Cardiac muscle cell (in vitro differentiated cells and primary cell): ENCODE results near the gene FALEC. TPM values are rescaled to one million over a fixed set of nuclear protein-coding genes. Genes with fewer than 3 reads are reported as not detected.

Experiments
- DNase-seq, 2 donors: peaks; one replicate each; pipeline versions ENCODE4 v3.0.0 to v3.0.0-alpha.2; 2010 to 2017; ENCODE audit warnings: low read depth in 1 of 2, low spot score in 1 of 2
- H3K27ac ChIP-seq: fragments of 200-600 bp; sonication (generic); 2 replicates; pipeline ENCODE4 v1.5.1; 2016
- H3K27me3 ChIP-seq: fragments of 200-600 bp; sonication (generic); 2 replicates; pipeline ENCODE4 v1.6.0; 2016; ENCODE audit warnings: control low read depth
- H3K36me3 ChIP-seq: fragments of 200-600 bp; sonication (generic); 2 replicates; pipeline ENCODE4 v1.5.1; 2016; ENCODE audit warnings: control low read depth
- H3K4me1 ChIP-seq: fragments of 200-600 bp; sonication (generic); 2 replicates; pipeline ENCODE4 v1.8.1; 2017; ENCODE audit warnings: low read depth, mild to moderate bottlenecking, mixed run types
- H3K4me3 ChIP-seq: fragments of 200-600 bp; sonication (generic); 2 replicates; pipeline ENCODE4 v1.5.1; 2016; ENCODE audit warnings: mild to moderate bottlenecking
- H3K9me3 ChIP-seq: fragments of 200-600 bp; sonication (generic); 2 replicates; pipeline ENCODE4 v1.5.1; 2017; ENCODE audit warnings: low read depth, mild to moderate bottlenecking, control low read depth
- polyA plus RNA-seq: library from polyadenylated mRNA; unstranded; fragments of >200 nt; fragmentation: Nextera tagmentation; extraction: Ambion mirVana; gene quantifications from 2 replicates; pipeline ENCODE4 v1.2.1, GENCODE V29; 2016
- total RNA-seq: library from RNA; depleted of rRNA; stranded (reverse); fragments of >200 nt; gene quantifications from 2 replicates; pipeline ENCODE4 v1.2.3, GENCODE V29; 2016
- TF ChIP-seq, protein P1 (sequence below): IDR thresholded peaks from 2 replicates; pipeline ENCODE4 v1.5.1; 2012; ENCODE audit warnings: low read depth, mild to moderate bottlenecking, low read length

The FALEC gene
- total and polyA plus RNA-seq, 2 experiments from 2014 or later: 3.9 to 4.7 TPM

DNA sequence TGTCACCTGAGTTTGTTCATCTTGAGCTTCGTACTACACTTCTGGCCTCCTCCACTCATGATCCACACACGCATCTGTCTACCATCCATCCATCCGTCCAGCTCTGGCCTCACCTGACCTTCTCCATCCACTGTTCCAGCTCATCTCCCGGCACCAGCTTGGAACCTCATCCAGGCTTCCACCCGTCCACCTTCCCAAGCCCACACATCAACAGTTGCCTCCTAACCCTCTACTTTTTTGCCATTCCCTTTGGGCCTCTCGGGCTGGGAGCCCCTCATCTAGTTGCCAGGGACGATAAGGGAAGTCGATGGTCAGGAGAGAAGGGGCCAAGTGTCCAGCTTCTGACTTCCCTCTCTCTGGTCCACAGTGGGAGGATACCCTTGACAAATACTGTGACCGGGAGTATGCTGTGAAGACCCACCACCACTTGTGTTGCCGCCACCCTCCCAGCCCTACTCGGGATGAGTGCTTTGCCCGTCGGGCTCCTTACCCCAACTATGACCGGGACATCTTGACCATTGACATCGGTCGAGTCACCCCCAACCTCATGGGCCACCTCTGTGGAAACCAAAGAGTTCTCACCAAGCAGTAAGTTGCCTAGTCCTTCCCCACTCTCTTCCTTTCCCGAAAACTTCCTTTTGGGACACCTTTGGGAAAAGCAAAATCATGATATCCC lies 3.4 kb upstream of the FALEC start:
- no peak overlapping the region for H3K27ac ChIP-seq
- H3K27me3 ChIP-seq: no peaks in the 10 kb centered on the region
- TF ChIP-seq, protein P1, sequence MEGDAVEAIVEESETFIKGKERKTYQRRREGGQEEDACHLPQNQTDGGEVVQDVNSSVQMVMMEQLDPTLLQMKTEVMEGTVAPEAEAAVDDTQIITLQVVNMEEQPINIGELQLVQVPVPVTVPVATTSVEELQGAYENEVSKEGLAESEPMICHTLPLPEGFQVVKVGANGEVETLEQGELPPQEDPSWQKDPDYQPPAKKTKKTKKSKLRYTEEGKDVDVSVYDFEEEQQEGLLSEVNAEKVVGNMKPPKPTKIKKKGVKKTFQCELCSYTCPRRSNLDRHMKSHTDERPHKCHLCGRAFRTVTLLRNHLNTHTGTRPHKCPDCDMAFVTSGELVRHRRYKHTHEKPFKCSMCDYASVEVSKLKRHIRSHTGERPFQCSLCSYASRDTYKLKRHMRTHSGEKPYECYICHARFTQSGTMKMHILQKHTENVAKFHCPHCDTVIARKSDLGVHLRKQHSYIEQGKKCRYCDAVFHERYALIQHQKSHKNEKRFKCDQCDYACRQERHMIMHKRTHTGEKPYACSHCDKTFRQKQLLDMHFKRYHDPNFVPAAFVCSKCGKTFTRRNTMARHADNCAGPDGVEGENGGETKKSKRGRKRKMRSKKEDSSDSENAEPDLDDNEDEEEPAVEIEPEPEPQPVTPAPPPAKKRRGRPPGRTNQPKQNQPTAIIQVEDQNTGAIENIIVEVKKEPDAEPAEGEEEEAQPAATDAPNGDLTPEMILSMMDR: no peak
- H3K4me3 ChIP-seq: no peak overlapping the region
- no peaks in the 10 kb centered on the region for H3K9me3 ChIP-seq
- H3K36me3 ChIP-seq: no peaks in the 10 kb centered on the region
- no peak for DNase-seq
- peaks cover 11% of the 10 kb centered on the region for H3K4me1 ChIP-seq

DNA sequence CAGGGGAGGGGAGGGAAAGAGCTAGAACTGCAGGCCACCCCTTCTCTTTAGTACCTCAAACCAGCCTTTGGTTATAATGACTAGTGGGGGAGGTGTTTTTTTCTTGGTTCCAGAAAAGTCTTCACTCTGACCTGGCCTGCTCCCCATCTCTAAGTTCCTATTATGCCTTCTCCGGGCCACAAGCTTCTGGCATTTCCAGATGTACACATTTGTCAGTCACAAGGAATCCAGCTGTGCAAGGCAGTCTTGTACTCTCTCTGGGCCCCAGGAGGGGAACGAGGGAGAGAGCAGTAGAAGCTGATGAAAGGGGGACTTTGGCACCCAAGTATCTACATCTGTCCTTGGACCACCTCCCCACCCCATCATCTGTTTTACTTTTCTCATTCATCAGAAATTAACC lies 2.7 kb upstream of the FALEC start:
- TF ChIP-seq, protein P1: no peak
- H3K4me3 ChIP-seq: no peak overlapping the region
- no peak for DNase-seq

GRCh38 chr1:150513351-150513791 lies 2.2 kb upstream of the FALEC start:
- Histone ChIP-seq H3K27ac (no peak overlapping the region), H3K4me3 (no peak overlapping the region), H3K27me3 (no peaks in the 10 kb centered on the region), H3K4me1 (peaks cover 11% of the 10 kb centered on the region), H3K9me3 (no peaks in the 10 kb centered on the region), H3K36me3 (no peaks in the 10 kb centered on the region)
- TF ChIP-seq, protein P1: no peak
- no peak for DNase-seq

More for the DNA sequence above, 2.7 kb upstream of the FALEC start:
- Histone ChIP-seq H3K36me3 (no peaks in the 10 kb centered on the region), H3K9me3 (no peaks in the 10 kb centered on the region), H3K27ac (no peak overlapping the region), H3K27me3 (no peaks in the 10 kb centered on the region), H3K4me1 (peaks cover 11% of the 10 kb centered on the region)

DNA sequence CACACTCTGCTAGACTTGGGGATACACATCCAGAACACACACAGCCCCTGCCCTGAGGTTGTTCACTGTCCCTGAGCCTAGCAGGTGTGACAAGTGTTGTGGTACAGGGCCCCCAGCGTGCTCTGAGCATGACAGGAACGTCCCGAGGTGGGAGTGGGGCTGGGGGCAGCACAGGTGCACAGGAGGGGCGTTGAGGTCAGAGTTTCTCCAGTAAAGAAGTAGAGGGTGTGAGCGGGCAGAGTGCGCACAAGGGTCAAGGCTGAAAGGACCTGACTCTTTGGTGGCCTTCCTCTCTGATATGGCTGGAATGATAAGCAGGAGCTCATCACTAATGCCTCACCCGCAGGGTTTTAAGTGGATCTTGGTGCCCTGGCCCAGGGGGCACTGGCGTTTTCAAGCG lies 1.3 kb upstream of the FALEC start:
- Histone ChIP-seq H3K36me3 (no peaks in the 10 kb centered on the region), H3K9me3 (no peaks in the 10 kb centered on the region), H3K4me3 (no peak overlapping the region), H3K4me1 (peaks cover 11% of the 10 kb centered on the region), H3K27ac (no peak overlapping the region), H3K27me3 (no peaks in the 10 kb centered on the region)
- DNase-seq: no peak
- TF ChIP-seq, protein P1: no peak

DNA sequence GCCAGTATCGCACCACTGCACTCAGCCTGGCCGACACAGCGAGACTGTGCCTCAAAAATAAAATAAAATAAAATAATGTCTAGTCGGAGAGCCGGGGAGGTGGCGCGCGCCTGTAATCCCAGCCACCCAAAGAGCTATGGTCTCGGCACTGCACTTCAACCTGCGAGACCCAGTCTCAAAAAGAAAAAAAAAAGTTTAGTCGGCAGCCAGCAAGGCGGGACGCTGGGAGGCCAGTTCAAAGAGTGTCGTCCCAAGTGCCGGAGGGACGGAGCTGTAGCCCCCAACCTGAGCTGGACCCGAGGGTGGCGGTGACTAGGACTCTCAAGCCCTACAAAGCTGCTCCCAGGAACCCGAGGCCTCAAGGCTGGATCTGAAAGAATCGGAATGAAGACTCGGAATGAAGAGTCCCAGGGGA lies 632 bp upstream of the FALEC start:
- no peak for DNase-seq
- Histone ChIP-seq H3K27me3 (no peaks in the 10 kb centered on the region), H3K4me1 (peaks cover 11% of the 10 kb centered on the region), H3K36me3 (no peaks in the 10 kb centered on the region), H3K27ac (peak overlapping the region; percentile 86), H3K4me3 (peak overlapping the region; percentile 43), H3K9me3 (no peaks in the 10 kb centered on the region)
- TF ChIP-seq, protein P1: no peak
